HG03520 (cell line): Measurements from ENCODE around the gene STK32B.
"Not testable (repeated sequence)": the region's sequence is repeated elsewhere in the genome, so short reads cannot be mapped to it uniquely, and the experiment has no call there.

ENCODE experiments used
- ATAC-seq: cut with Tn5 transposase; IDR thresholded peaks from one replicate; pipeline ENCODE4 v1.9.1; 2021; ENCODE audit warnings: mild to moderate bottlenecking, moderate library complexity; ENCODE audit not compliant: unreplicated experiment

Gene STK32B

DNA sequence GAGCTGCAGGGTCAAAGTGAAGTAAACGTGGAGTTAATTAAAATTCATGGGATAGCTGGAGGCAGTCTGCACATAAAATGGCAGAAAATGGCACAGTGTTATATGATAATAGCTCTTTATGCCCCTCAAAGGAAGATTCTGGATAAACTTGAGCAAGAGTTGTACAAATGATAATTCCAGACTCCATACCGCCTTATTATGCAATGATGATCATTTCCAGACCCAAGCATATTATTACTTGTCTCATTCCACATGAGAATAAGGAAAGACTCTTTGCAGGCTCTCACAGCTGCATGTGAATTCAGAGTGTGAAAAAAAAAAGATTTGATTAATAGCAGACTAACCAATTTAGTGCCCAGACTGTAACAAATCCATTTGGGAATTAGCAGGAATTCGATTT, 105.4 kb downstream of the STK32B start:
- ATAC-seq, result no peak

DNA sequence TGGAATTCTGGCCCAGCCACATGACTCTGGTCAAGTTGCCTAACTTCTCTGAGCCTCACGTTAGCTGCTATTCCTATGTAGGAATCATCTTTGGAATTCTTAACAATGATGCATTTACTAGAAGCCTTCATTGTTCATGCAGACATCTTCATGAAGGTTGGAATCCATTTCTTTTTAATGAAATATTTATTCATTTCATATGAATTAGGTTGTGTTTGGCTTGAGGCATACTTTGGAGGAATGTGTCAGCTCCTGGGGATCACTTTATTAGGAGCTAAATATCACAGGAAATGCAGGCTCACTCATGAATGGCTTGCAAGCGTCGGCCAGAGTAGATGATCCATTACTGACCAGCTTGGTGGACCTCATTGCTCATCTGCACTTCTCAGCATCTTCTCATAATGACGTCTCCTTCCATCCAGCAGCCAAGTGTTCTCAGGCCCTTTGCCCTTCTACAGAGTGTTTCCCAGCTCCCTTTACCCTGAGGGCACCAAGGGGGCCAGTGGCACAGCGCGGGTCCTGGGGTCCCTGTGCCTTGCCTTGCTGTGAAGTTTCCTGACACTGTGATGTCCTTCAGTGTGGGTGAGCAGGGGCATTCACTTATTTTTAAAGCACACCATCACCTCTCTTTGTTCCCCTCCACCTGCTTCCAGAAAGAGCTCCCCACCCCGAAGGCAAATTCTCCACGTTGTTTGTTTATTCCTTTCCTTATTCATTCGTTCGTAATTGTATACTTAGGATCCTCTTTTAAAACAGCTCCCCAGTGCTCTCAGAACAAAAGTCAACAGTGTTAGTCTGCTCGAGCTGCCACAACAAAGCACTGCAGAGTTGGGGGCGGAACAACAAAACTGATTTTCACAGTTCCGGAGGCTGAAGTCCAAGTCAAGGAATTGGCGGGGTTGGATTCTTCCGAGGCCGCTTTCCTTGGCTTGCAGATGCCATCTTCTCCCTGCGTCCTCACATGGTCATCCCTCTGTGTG, 106.8 kb downstream of the STK32B start:
- no peak for ATAC-seq

DNA sequence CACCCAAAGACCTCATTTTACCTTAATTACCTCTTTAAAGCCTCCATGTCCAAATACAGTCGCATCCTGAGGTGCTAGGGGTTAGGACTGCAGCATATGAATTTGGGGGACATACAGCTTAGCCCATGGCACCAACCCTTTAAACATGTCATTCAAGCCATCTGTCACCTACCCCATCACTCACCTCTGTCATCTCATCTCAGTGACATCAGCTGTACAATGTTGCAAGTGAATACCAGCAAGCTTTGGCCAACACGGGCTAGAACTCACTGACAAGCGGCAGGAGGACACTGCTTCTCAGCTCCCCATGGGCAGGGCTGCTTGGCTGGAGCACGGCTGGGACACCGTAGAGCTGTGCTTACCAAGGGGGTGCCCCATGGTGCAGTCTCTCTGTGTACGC, 107.5 kb downstream of the STK32B start:
- no peak for ATAC-seq

DNA sequence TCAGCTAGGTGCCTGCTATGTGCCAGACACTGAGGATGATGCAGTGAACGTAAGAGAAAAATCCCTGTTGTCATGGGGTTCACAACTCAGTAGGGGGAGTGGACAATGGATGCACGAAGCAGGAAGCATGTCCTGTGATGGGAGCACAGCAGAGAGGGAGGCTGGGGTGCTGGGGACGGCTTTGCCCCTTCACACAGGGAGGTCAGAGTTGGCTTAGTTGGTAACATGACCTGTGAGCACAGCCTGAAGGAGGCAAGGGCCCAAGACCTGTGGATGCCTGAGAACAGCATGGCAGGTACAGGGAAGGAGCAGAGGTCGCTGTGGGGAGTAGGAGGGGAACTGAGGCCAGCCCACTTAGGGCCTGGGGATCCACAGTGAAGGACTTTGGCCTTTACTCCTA, 109.4 kb downstream of the STK32B start:
- no peak for ATAC-seq

DNA sequence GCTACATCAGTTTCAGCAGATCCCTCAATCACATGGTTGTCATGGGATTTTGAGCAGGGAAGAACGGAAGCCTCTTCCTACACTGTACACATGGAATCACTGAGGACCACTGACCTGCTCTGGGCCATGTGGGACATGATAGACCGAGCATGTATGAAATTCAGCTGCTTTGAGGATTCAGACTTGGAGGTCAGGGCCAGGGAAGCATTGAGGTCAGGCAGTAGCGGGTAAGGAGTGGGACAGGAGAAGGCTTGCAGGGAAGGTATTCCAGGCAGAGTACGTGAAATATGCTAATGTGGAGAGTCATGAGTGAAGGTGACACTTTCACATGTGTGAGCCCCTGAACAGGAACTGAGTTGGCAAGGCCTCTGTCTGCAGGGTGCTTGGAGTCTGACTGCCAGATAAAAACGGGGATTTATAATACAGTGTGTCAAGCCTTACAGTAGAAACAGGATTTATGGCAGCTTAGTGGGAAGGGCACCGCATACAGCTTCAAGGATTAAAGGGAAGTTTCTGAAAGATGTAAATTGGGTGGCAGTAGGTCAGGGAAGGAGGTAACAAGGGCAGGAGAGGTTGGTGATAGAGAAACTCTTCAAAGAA, 111.7 kb downstream of the STK32B start:
- ATAC-seq, result no peak

DNA sequence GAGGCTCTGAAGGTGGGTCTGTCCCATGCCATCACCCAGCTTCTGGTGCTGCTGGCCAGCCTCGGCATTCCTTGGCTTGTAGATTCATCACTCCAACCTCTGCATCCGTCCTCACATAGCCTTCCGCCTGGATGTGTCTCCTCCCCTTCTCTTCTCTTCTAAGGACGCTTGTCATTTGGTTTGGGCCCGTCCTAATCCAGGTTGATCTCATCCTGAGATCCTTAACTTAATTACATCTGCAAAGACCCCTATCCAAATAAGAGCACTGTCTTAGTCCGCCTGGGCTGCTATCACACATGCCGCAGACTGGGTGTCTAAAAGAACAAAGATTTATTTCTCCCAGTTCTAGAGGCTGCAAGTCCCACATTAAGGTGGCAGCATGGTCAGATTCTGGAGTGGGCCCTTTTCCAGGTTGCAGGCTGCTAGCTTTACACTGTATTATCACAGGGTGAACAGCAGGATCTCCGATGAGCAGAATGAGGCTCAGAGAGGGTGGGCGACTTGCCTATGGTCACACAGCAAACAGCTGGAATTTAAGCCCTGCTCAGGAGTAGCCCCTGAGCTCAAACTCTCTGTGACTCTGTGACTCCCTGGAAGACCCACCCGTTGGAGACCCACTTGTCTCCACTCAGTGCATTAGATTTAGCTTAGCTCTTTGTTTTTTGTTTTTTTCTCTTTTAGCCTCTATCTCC, 113.1 kb downstream of the STK32B start:
- ATAC-seq, result no peak

DNA sequence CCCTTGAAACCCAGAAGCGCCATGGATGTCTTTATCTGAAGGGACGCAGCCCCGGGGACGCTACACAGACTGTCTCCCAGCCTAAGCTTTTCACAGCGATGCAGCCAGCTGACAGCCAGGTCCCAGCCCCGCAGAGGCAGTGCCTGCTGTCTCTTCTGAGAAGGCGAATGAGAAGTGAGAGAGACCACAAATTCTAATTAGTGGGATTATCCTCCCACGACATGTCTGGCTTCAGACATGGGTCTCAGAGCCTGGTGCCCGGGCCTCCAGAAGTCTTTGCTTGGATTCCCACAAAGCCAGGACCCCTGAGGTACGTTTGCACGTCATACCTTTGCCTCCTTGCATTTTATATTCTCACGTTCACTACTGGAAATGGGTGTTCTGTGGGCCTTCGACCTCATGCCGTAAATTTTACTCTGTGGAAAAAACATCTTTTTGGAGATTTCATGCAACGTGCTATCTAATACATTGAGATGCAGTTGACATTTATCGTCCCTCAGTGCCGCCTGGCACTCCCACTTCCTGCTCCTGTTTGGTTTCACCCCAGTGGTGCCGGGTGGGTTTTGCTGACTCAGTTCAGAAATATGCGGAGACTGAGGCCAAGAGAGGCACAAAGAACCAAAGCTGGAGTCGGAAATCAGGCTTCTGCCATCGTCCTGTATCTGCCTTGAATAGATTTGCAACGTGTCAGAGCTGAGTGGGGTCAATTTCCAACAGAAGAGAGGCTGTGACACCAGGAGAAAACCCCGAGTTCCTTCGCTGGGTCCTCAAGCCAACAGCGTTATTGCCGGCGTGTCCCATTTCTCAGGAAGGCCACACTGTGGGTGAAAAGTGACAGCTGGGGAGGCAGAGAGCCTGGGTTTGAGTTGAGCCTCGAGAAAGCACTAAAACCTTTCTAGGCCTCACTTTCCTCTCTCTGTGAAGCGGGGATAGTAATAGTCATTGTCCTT, 114.4 kb downstream of the STK32B start:
- no peak for ATAC-seq

DNA sequence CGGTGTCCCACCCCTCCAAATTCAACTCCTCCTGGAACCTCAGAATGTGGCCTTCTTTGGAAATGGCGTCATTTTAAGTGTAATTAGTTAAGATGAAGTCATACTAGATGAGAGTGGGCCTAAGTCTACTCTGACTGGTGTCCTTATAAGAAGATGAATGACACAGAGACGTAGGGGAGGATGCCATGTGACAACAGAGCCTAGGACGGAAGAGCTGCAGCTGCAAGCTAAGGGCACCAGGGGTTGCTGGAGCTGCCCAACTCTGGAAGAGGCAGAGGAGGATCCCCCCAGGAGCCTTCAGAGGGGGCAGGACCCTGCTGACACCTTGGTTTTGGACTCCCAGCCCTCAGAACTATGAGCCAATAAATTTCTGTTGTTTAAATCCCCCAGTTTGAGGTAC, 115.1 kb downstream of the STK32B start:
- ATAC-seq, result no peak

DNA sequence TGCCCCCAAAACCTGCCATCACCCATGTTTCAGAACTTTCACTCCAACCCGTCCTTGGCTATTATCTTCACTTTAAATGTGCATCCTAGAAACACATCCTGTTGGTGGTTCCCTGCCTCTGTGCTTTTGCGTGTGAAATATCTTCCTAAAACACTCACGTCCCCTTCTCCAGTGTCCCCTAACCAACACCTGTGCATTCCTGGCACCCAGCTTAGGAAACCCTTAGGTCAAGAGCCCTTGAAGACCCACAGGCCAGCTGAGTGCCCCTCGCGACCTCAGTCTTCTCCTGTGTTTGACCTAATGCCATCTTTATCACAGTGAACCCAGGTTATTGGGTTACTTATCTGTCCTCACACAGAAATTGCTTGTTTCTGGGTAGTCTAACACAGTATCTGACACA, 117.6 kb downstream of the STK32B start:
- no peak for ATAC-seq

DNA sequence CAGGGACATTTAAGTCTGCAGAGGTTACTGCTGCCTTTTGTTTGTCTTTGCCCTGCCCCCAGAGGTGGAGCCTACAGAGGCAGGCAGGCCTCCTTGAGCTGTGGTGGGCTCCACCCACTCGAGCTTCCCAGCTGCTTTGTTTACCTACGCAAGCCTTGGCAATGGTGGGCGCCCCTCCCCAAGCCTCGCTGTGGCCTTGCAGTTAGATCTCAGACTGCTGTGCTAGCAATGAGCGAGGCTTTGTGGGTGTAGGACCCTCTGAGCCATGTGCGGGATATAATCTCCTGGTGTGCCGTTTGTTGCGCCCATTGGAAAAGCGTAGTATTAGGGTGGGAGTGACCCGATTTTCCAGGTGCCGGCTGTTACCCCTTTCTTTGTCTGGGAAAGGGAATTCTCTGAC, 124.6 kb downstream of the STK32B start:
- not testable (repeated sequence) for ATAC-seq

DNA sequence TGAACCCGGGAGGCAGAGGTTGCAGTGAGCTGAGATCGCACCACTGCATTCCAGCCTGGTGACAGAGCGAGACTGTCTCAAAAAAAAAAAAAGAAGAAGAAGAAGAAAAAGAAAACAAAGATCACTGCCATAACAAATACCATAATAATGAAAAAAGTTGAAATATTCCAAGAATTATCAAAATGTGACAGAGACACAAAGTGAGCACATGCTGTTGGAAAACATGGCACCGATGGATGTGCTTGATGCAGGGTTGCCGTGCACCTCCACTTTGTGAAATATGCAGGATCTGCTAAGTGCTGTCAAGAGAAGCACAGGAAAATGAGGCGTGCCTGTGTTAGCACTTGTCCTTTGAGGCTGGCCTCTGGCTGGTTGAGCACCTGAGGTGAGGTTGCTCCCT, 133.3 kb downstream of the STK32B start:
- ATAC-seq, result no peak

DNA sequence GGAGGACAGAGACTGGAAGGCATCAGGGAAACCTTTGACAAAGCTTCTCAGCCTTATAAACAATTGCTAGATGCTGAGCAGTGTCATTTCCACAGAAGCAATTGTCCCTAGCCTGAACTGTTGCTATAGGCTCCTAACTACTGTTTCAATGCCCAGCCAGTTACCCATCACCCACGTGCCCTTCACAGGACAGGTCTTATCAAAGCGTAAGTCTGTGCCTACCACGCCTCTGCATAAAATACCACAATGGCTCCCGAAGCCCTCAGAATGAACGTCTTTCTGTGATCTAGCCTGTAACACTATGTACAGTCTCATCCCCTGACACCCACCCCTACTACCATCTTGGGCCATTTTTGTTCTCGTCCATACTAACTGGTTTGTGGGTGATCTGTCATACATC, 134.3 kb downstream of the STK32B start:
- no peak for ATAC-seq

DNA sequence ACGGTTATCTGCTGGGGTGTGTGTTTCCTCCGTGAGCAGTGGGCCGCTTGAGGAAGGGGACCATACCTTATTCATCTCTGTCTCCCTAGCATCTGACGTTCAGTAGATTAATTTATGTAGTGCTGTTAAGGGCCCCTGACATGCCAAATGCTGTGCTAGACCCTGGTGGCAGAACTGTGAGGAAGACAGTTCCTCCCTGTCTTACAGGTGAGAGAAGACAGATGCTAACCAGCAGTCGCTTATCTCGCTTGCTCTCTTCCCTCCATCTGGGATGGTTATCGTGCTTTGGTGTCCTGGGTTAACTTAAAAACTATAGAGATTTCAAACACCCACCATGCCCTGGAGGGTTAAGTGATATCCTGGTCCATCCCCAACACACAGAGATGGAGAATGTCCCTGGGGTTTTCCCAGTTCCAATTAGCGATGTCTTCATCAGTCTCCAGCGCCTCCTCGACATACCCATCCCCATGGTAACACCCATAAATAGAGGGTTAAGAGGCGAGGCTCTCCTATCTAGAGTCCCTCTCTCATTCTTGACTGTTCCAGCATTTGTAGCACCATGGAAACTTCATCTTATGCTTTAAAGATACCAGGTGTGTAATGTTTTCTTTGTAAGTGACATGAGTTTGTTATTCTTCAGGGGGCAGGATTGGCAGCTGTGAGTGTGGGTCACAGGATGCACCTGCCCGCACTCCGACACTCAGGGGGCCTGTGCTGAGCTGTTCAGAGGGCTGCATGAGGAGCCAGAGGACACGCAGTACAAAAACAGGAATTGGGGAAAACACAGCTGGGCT, 135.2 kb downstream of the STK32B start:
- ATAC-seq, result no peak

DNA sequence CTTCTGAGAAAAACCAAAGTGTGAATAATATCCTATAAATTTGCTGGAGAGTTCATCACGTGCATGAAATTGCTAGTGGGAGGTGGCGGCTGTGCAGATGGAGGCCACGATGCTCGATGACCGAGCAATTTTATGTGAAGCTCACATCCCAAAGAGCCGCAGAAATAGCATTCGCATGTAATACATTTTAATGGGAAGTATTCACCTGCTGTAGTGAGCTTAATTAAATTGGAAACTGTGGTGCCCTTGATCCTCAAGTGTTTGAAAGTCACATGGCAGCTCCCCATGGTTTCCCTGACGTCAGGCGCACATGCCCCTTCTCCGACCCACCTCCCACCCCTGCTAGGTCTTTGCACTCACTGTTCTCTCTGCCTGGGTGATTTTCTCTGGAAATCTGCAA, 136.8 kb downstream of the STK32B start:
- no peak for ATAC-seq

DNA sequence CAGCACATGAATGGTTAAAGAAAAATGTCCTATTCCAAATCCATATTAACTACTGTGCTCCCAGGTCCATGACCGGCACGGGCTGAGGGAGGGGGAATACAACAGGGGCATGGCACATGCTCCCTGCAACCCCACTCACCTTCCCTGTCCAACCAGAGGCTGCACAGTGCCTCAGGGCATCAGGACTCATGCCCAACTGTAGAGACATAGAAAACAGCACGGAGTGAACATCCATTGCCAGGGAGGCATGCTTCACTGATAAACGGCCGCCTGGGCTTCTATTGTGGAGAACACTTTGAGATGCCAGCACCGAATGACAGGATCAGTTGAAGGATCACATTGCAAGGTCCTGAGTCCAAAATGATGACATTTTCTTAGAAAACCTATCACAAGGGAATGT, 140.6 kb downstream of the STK32B start:
- no peak for ATAC-seq

DNA sequence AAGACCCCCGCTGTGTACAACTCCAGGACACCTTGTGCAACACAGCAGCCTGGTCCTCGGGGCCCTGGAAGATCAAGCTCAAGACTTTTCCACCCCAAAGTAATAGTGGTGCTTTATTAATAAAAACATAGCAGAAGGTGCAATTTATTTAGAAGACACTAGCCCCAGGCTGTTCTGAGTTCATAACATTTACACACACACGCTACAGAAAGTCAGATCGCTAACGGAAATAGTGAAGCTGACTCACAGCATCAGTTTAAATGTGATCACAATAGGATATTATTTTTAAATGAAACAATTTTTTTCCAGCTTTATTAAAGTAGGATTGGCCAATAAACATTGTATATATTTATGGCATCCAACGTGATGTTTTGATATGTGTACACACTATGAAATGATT, 141.0 kb downstream of the STK32B start:
- ATAC-seq, result no peak

DNA sequence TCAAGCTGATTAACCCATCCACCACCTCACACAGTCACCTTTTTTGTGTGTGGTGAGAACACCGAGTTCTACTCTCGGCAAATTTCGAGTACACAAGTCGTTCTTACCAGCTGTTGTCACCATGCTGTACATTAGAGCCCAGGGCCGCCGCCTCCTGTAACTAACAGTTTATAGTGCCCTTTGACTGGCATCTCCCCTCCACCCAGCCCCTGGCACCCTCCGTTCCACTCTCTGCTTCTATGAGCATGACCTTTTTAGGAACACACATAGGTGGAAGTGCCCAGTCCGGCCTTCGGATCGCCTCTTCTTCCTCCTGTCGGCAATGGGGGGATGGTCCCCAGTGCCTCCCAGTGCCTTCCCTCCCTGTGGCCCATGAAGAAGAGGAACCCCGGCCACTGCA, 141.4 kb downstream of the STK32B start:
- no peak for ATAC-seq

DNA sequence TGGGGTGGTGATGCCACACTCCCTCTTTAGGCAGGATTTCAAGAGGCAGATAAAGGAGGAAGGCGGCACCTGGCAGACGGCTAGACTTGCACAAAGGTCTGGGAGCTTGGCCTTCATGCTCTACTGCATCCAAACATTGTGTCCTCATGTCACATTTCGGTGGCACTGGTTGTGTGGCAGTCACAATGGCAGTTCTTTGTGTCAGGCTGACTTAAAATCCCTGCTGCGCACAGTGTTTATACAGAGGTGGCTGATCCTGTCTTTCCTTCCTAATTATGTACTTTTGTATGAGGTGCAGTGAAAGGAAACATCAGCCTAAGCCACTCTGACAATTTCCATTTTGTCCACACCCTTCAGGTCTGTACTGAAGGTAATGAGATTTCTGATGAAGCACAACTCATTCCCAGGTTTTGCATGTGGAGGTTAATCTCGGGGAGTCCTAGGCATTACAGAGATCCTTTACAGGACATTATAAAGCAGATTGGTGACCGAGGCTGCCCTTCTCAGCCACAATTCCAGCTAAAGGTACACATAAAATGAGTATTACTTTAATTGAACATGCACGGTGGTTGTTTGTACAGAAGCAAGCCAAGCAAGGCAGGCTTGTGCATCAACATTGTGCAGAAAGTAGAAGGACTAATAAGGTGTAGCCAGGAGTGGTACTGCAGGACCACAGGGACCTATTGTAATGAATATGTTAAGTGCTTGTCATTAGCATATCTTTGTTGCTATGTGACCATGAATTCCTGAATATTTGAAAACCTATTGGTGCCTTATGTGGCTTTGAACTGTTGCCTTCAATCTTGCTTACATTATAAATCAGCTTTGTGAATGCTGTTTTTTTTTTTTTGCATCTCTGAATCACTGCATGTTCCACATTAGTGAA, 147.6 kb downstream of the STK32B start:
- ATAC-seq, result no peak

DNA sequence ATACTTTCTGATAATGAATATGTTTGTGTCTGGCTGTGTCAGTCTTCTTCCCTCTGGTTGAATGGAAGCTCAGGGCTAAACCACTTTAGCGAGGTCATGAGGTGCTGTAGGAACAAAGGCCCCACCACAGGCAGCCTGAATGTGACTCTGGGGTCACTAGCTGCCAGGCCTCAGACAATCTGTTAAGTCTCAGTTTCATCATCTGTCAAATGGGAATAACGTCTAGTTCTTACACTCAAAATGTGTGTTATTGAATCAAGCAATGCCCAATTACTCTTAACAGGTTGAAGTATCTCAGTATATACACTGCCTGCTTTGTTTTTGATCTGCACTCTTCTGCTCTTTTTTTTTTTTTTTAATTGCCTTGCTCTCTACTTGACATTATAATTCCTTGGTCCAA, 148.6 kb downstream of the STK32B start:
- ATAC-seq, result no peak
